ENCODE results near the gene ZNF2. TPM values are rescaled to one million over a fixed set of nuclear protein-coding genes. Genes with fewer than 3 reads are reported as not detected.

Gene ZNF2
- total and polyA plus RNA-seq, 2 of the 13 experiments (the other 11 are each of a cell fraction or from before 2014, with no cell fraction given): 4.3 to 6.1 TPM

DNA sequence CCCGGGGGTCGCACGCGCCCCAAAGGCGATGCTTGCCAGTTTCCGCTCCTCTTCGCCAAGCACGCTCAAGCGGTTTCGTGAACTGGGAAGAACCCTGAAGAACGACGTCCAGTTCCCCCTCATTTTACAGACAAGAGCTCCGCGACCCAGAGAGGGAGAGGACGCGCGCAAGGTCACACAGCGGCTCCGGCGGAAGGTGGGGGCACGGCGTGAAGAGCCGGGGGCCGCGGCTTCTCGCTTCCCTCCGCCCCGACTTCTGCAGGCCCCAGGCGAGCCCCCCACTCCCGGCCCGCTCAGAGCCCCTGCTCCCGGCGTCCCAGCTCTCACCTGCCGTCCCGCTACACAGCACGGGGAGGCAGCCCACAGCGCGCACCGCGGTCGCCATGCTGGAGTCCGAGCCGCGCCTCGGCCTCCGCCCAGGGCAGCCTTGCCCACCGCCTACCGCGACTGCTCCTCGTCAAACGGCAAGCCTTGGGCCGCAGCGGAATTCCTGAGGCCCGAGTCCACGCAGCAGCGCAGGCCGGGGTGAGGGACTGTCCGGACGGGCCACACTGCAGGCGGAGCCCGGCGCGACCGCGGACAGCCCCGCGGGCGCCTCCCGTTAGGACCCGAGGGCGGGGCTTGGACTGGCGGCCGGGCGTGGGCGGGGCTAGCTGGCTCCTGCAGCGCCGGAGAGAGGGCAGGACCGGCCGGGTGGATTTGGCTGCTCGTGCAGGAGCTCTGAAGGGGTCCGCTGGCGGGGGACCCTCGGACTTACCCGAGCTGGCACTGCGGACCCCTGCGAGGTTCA lies 44.0 kb upstream of the ZNF2 start, which contains the start of gene MRPS5 (continued):
- TF ChIP-seq KIAA2018 (CRISPR knock-in tag; IDR thresholded peaks at IDR 0.05; ENCODE audit: borderline replicate concordance) (no peak), SNAI1 (CRISPR knock-in tag; IDR thresholded peaks at IDR 0.05; ENCODE audit: borderline replicate concordance) (no peak), ZNF776 (CRISPR knock-in tag; IDR thresholded peaks at IDR 0.05) (peak; percentile 97; the same call in 1 of the 2 replicates), ZNF564 (CRISPR knock-in tag; IDR thresholded peaks at IDR 0.05) (peak; percentile 77), CBX1 (IDR thresholded peaks at IDR 0.05; ENCODE audit: low read depth) (peak; percentile 97), ZFP90 (CRISPR knock-in tag; IDR thresholded peaks at IDR 0.05; ENCODE audit: borderline replicate concordance) (peak; percentile 52; the same call in 1 of the 2 replicates), ZNF550 (CRISPR knock-in tag; IDR thresholded peaks at IDR 0.05; ENCODE audit: borderline replicate concordance) (peak; percentile 63; the same call in 1 of the 2 replicates), FOXJ3 (CRISPR knock-in tag; IDR thresholded peaks at IDR 0.05; ENCODE audit: borderline replicate concordance) (0 out of 2 replicates have a peak, but pooled peaks have one; percentile 46), ZFP82 (CRISPR knock-in tag; IDR thresholded peaks at IDR 0.05; ENCODE audit: borderline replicate concordance) (peak; percentile 74; the same call in 1 of the 2 replicates), FOXM1 (CRISPR knock-in tag; IDR thresholded peaks at IDR 0.05) (peak; percentile 79; the same call in 1 of the 2 replicates), HOXD1 (CRISPR knock-in tag; IDR thresholded peaks at IDR 0.05) (peak; percentile 94), ZBTB49 (CRISPR knock-in tag; IDR thresholded peaks at IDR 0.05; ENCODE audit: borderline replicate concordance) (no peak)
- TF ChIP-seq, protein P1, sequence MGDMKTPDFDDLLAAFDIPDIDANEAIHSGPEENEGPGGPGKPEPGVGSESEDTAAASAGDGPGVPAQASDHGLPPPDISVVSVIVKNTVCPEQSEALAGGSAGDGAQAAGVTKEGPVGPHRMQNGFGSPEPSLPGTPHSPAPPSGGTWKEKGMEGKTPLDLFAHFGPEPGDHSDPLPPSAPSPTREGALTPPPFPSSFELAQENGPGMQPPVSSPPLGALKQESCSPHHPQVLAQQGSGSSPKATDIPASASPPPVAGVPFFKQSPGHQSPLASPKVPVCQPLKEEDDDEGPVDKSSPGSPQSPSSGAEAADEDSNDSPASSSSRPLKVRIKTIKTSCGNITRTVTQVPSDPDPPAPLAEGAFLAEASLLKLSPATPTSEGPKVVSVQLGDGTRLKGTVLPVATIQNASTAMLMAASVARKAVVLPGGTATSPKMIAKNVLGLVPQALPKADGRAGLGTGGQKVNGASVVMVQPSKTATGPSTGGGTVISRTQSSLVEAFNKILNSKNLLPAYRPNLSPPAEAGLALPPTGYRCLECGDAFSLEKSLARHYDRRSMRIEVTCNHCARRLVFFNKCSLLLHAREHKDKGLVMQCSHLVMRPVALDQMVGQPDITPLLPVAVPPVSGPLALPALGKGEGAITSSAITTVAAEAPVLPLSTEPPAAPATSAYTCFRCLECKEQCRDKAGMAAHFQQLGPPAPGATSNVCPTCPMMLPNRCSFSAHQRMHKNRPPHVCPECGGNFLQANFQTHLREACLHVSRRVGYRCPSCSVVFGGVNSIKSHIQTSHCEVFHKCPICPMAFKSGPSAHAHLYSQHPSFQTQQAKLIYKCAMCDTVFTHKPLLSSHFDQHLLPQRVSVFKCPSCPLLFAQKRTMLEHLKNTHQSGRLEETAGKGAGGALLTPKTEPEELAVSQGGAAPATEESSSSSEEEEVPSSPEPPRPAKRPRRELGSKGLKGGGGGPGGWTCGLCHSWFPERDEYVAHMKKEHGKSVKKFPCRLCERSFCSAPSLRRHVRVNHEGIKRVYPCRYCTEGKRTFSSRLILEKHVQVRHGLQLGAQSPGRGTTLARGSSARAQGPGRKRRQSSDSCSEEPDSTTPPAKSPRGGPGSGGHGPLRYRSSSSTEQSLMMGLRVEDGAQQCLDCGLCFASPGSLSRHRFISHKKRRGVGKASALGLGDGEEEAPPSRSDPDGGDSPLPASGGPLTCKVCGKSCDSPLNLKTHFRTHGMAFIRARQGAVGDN (CRISPR knock-in tag; IDR thresholded peaks at IDR 0.05): peak; percentile 96

Measured in HepG2 (cell line).